Fibroblast of the aortic adventitia (primary cell): ENCODE data around the gene ZNRF3. TPM values are rescaled to one million over a fixed set of nuclear protein-coding genes. Genes with fewer than 3 reads are reported as not detected.

ENCODE experiments used
- DNase-seq: peaks from one replicate; pipeline ENCODE4 v3.0.0-alpha.2; 2010; ENCODE audit warnings: low read depth
- H3K4me3 ChIP-seq: 2 replicates; pipeline ENCODE4 v1.5.1; 2011; ENCODE audit warnings: low read depth, mild to moderate bottlenecking, control low read depth, low read length, moderate library complexity
- total RNA-seq: library from RNA; depleted of rRNA; stranded (reverse); fragments of >200 nt; gene quantifications from 2 replicates; pipeline ENCODE4 v1.2.3, GENCODE V29; 2012; ENCODE audit warnings: low replicate concordance
- TF ChIP-seq, protein P1 (sequence below): IDR thresholded peaks from 2 replicates; pipeline ENCODE4 v1.5.1; 2011; ENCODE audit warnings: mild to moderate bottlenecking, low read length, control low read depth, inconsistent platforms; ENCODE audit not compliant: insufficient read depth

ZNRF3 gene
- total RNA-seq, 1 donor, result 4.4 TPM

DNA sequence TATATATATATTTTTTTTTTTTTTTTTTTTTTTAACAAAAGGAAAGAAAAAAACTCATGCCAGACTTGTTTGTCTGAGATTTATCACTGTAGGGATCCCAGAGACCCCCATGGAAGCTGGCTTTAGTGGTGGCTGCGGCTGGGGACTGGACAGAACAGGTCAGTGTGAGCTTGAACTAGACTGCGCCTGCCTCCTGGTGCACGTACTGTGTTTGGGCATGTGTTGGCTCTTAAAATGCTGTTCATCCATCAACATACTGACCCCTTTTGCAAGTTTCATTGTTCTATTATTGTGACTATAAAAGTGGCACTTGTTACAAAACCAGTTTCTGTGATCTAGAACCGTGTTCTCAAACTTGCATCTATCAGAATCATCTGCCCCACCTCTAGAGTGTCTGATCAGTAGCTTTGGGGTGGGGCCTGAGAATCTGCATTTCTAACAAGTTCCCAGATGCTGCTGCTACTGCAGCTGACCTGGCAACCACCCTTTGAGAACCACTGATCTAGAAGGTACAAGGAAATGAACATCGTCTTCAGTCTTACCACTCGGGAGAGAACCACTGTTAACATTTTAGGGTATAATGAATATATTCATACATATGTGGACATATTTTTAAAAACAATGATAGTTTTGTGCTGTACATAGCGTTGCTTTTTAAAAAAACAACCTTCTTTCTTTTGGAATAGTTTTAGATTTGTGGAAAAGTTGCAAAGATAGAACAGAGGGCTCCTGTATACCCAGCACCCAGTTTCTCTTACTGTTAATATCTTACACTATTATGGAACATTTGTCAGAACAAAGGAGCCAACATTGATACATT is 54.0 kb downstream of the ZNRF3 start:
- TF ChIP-seq, protein P1, sequence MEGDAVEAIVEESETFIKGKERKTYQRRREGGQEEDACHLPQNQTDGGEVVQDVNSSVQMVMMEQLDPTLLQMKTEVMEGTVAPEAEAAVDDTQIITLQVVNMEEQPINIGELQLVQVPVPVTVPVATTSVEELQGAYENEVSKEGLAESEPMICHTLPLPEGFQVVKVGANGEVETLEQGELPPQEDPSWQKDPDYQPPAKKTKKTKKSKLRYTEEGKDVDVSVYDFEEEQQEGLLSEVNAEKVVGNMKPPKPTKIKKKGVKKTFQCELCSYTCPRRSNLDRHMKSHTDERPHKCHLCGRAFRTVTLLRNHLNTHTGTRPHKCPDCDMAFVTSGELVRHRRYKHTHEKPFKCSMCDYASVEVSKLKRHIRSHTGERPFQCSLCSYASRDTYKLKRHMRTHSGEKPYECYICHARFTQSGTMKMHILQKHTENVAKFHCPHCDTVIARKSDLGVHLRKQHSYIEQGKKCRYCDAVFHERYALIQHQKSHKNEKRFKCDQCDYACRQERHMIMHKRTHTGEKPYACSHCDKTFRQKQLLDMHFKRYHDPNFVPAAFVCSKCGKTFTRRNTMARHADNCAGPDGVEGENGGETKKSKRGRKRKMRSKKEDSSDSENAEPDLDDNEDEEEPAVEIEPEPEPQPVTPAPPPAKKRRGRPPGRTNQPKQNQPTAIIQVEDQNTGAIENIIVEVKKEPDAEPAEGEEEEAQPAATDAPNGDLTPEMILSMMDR, result no peak
- H3K4me3 ChIP-seq, result no peak overlapping the region
- DNase-seq, result no peak

DNA sequence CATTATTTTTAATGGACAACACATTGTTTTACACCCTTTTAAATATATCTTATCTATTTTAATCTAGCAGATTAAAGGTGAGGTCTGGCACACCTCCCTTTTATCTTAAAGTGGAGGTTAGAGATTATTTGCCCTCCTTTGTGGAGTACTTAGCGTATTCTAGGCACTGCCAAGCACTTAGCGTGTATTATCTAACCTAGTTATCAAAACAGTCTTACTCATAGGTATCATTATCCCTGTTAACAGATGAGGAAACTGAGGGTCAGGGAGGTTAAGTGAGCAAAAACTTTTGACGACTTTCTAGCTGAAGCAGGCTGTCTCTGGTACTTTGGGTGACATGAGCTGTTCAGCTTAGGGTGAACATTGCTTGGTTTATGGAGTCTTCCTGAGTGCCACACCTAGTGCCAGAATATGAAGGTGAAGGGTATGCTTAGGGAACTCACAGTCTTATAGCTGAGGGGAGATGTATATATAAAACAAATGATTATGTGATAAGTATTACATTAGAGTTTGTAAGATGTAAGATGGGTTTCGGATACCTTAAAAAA is 55.0 kb downstream of the ZNRF3 start:
- TF ChIP-seq, protein P1, result no peak
- no peak for DNase-seq
- no peak overlapping the region for H3K4me3 ChIP-seq

GRCh38 chr22:28939394-28939793 is 56.0 kb downstream of the ZNRF3 start:
- no peak for DNase-seq
- no peak overlapping the region for H3K4me3 ChIP-seq
- TF ChIP-seq, protein P1, result no peak

GRCh38 chr22:28939932-28940331 is 56.6 kb downstream of the ZNRF3 start:
- TF ChIP-seq, protein P1, result no peak
- no peak for DNase-seq
- H3K4me3 ChIP-seq, result no peak overlapping the region

- TF ChIP-seq, protein P1, result no peak
- H3K4me3 ChIP-seq, result no peak overlapping the region
- no peak for DNase-seq
Observed at GRCh38 chr22:28940441-28940840, 57.1 kb downstream of the ZNRF3 start.

GRCh38 chr22:28942333-28942732 is 59.0 kb downstream of the ZNRF3 start:
- DNase-seq, result no peak
- TF ChIP-seq, protein P1, result no peak
- H3K4me3 ChIP-seq, result no peak overlapping the region
